Inferior parietal cortex (tissue), 1 donor: ENCODE data around the gene N4BP2.

Experiments used
- DNase-seq: peaks from one replicate; pipeline ENCODE4 v3.0.0-alpha.2; 2016; ENCODE audit errors: extremely low spot score

Gene N4BP2

GRCh38 chr4:40192114-40193015 lies 135.7 kb downstream of the N4BP2 start:
- DNase-seq: no peak

GRCh38 chr4:40193016-40193571 lies 136.4 kb downstream of the N4BP2 start:
- no peak for DNase-seq

GRCh38 chr4:40193578-40193977 lies 136.9 kb downstream of the N4BP2 start:
- DNase-seq: no peak

GRCh38 chr4:40194602-40195161 lies 138.0 kb downstream of the N4BP2 start:
- DNase-seq: no peak

- DNase-seq: no peak
These were observed 138.8 kb downstream of the N4BP2 start for GRCh38 chr4:40195182-40196177.

- DNase-seq: no peak
These were observed 139.6 kb downstream of the N4BP2 start for GRCh38 chr4:40196272-40196671.

GRCh38 chr4:40196724-40197281 lies 140.2 kb downstream of the N4BP2 start, which contains the start of gene RHOH:
Gene RHOH (plus strand): TSS chr4:40197031. CDS start chr4:40243387, 46,356 bp downstream.
- DNase-seq: no peak

GRCh38 chr4:40197879-40198689 lies 141.4 kb downstream of the N4BP2 start:
- DNase-seq: no peak

GRCh38 chr4:40199179-40199670 lies 142.6 kb downstream of the N4BP2 start:
- no peak for DNase-seq

GRCh38 chr4:40199999-40200874 lies 143.6 kb downstream of the N4BP2 start:
- no peak for DNase-seq

GRCh38 chr4:40200875-40201801 lies 144.5 kb downstream of the N4BP2 start:
- peak; percentile 15 for DNase-seq

- DNase-seq: no peak
These were observed 145.2 kb downstream of the N4BP2 start for GRCh38 chr4:40201898-40202297.

GRCh38 chr4:40202474-40202873 lies 145.8 kb downstream of the N4BP2 start:
- no peak for DNase-seq

GRCh38 chr4:40204507-40205258 lies 148.0 kb downstream of the N4BP2 start:
- no peak for DNase-seq

- no peak for DNase-seq
These were observed 148.9 kb downstream of the N4BP2 start for GRCh38 chr4:40205259-40206198.

- no peak for DNase-seq
These were observed 149.8 kb downstream of the N4BP2 start for GRCh38 chr4:40206426-40206825.
